PFSK-1 (cell line): ENCODE data around the gene NDUFS6.

Source experiments
- FOXP2 ChIP-seq: optimal IDR thresholded peaks from 2 replicates; pipeline ENCODE3; 2011; ENCODE audit warnings: borderline replicate concordance, control low read depth, inconsistent platforms; ENCODE audit not compliant: insufficient read depth; ENCODE audit errors: extremely low read length, extremely low read depth
- POLR2AphosphoS5 ChIP-seq: IDR thresholded peaks from 2 replicates; pipeline ENCODE4 v1.6.1; 2012; ENCODE audit warnings: low read depth, mild to moderate bottlenecking, control low read depth, low read length, moderate library complexity
- SIN3A ChIP-seq: IDR thresholded peaks from 2 replicates; pipeline ENCODE4 v1.6.1; 2012; ENCODE audit warnings: mild to moderate bottlenecking, low read length, moderate library complexity, borderline replicate concordance; ENCODE audit not compliant: insufficient read depth
- TAF1 ChIP-seq: IDR thresholded peaks from 2 replicates; pipeline ENCODE4 v1.6.1; 2012; ENCODE audit warnings: low read length, control low read depth, borderline replicate concordance; ENCODE audit not compliant: insufficient read depth
- TF ChIP-seq, protein P1 (sequence below), 2 experiments: IDR thresholded peaks; 2 replicates each; pipeline versions ENCODE4 v1.6.1 to v1.8.0; 2011 to 2012; ENCODE audit warnings: low read depth in 2 of 2, low read length in 2 of 2, control low read depth in 1 of 2, inconsistent platforms in 1 of 2, mild to moderate bottlenecking in 1 of 2, moderate library complexity in 1 of 2; ENCODE audit not compliant: insufficient read depth in 1 of 2

The NDUFS6 gene

DNA sequence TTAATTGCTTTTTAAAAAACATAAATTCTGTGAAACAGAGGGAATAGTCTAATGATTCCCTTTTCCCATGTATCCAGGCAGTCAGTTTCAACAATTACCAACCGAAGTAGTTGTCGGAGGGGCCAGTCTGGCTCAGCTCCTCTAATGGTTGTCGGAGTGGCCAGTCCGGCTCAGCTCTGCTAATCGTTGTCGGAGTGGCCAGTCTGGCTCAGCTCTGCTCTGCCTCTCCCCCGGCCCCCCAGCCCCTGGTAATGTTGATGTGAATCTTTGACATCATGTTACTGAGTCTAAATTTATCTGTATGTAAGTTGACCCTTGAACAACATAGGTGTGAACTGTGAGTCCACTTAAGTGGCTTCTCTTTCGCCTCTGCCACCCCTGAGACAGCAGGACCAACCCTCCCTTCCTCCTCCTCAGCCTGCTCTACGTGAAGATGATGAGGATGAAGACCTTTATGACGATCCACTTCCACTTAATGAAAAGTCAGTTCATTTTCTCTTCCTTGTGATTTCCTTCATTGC is 9.4 kb downstream of the NDUFS6 start:
- TF ChIP-seq TAF1 (no peak), FOXP2 (no peak), POLR2AphosphoS5 (no peak), SIN3A (no peak)
- TF ChIP-seq, protein P1, sequence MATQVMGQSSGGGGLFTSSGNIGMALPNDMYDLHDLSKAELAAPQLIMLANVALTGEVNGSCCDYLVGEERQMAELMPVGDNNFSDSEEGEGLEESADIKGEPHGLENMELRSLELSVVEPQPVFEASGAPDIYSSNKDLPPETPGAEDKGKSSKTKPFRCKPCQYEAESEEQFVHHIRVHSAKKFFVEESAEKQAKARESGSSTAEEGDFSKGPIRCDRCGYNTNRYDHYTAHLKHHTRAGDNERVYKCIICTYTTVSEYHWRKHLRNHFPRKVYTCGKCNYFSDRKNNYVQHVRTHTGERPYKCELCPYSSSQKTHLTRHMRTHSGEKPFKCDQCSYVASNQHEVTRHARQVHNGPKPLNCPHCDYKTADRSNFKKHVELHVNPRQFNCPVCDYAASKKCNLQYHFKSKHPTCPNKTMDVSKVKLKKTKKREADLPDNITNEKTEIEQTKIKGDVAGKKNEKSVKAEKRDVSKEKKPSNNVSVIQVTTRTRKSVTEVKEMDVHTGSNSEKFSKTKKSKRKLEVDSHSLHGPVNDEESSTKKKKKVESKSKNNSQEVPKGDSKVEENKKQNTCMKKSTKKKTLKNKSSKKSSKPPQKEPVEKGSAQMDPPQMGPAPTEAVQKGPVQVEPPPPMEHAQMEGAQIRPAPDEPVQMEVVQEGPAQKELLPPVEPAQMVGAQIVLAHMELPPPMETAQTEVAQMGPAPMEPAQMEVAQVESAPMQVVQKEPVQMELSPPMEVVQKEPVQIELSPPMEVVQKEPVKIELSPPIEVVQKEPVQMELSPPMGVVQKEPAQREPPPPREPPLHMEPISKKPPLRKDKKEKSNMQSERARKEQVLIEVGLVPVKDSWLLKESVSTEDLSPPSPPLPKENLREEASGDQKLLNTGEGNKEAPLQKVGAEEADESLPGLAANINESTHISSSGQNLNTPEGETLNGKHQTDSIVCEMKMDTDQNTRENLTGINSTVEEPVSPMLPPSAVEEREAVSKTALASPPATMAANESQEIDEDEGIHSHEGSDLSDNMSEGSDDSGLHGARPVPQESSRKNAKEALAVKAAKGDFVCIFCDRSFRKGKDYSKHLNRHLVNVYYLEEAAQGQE (IDR thresholded peaks at IDR 0.05; ENCODE audit: insufficient read depth in 1 of 2, low read depth in 2 of 2, low read length in 2 of 2), result no peak

GRCh38 chr5:1814183-1815020 is 13.2 kb downstream of the NDUFS6 start:
- TF ChIP-seq FOXP2 (no peak), SIN3A (no peak), POLR2AphosphoS5 (no peak), TAF1 (no peak)
- TF ChIP-seq, protein P1 (IDR thresholded peaks at IDR 0.05; ENCODE audit: insufficient read depth in 1 of 2, low read depth in 2 of 2, low read length in 2 of 2), result no peak

- no peak for TF ChIP-seq SIN3A
- no peak for TF ChIP-seq POLR2AphosphoS5
- TF ChIP-seq, protein P1 (IDR thresholded peaks at IDR 0.05; ENCODE audit: insufficient read depth in 1 of 2, low read depth in 2 of 2, low read length in 2 of 2), result no peak
- no peak for TF ChIP-seq TAF1
- no peak for TF ChIP-seq FOXP2
Measured at GRCh38 chr5:1815071-1815786, 14.0 kb downstream of the NDUFS6 start.

GRCh38 chr5:1815881-1816292 is 14.7 kb downstream of the NDUFS6 start:
- TF ChIP-seq, protein P1 (IDR thresholded peaks at IDR 0.05; ENCODE audit: insufficient read depth in 1 of 2, low read depth in 2 of 2, low read length in 2 of 2), result no peak
- no peak for TF ChIP-seq FOXP2
- no peak for TF ChIP-seq SIN3A
- TF ChIP-seq POLR2AphosphoS5, result no peak
- no peak for TF ChIP-seq TAF1
